Middle frontal gyrus (tissue), 1 donor: Measurements from ENCODE around the gene TADA1.
"Not testable (repeated sequence)": the region's sequence is repeated elsewhere in the genome, so short reads cannot be mapped to it uniquely, and the experiment has no call there.

Experiments
- DNase-seq: peaks from one replicate; pipeline ENCODE4 v3.0.0-alpha.2; 2015; ENCODE audit warnings: low spot score; ENCODE audit errors: extremely low spot score

Gene TADA1

DNA sequence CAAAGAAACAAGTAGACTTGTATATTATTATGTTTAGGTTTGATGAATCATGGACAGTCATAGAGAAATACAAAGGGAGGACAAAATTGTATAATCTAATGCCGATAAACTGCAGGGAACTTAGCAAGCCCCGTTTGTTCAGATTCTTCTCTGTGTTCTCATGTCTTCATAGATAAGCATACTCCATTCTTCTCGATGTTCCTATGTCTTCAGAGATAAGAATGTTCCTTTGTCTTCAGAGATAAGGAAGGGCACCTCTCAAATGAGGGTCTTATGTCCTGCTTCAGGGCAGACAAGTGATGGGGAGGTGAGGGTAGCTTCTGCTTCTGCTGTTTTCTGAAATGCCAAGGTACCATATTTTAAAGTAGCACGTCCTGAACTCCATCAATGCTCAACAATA, 19.7 kb upstream of the TADA1 start:
- DNase-seq, result no peak

GRCh38 chr1:166889776-166890175, 13.7 kb upstream of the TADA1 start:
- no peak for DNase-seq

DNA sequence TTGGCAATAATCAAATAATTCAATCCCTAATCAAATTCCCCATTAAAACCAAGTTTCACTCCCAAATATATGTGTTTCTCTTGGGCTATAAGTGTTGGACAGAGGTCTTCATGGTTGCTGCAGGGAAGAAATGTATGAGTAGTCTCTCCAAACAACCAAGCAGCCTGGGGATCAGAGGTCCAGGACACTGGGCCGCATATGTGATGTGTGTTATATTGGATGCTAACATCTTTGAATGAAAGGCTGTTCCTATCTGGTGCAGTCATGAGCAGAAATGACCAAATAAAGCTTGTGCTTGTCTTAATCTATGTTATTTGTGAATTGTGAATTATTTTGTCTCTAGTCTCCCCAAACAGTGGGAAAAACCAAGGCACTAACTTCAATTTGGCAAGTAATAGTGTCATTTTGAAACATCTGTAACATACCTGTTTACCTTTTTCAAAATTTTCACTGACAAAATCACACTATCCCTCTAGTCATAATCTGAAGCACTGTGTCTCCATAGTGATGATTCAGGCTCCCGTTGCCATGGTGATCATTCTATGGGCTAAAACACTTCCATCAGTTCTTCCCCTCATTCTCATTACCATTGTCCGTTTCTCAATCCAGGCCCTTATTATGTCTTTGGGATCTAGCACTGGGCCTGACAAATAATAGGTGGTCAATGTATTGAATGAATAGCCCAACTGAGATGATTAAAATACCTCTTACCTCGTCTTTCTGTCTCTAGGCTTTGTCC, 12.5 kb upstream of the TADA1 start:
- DNase-seq, result no peak

DNA sequence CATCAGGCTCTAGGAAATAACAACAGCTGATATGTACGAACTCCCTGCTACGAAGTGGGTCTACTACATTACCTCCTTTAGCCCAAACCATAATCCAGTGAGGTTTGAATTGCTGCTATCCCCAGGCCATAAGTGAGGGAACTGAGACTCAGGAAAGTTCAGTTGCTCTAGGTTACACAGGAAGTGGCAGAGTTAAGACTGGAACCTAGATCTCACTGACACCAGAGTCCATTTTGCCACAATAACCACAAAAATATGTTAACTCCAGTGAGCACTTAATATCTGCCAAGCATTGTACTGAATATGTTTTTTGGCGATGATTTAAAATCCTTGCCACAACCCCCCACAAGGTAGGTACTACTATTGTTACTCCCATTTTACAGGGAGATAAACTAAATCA, 8.9 kb upstream of the TADA1 start:
- DNase-seq, result no peak

DNA sequence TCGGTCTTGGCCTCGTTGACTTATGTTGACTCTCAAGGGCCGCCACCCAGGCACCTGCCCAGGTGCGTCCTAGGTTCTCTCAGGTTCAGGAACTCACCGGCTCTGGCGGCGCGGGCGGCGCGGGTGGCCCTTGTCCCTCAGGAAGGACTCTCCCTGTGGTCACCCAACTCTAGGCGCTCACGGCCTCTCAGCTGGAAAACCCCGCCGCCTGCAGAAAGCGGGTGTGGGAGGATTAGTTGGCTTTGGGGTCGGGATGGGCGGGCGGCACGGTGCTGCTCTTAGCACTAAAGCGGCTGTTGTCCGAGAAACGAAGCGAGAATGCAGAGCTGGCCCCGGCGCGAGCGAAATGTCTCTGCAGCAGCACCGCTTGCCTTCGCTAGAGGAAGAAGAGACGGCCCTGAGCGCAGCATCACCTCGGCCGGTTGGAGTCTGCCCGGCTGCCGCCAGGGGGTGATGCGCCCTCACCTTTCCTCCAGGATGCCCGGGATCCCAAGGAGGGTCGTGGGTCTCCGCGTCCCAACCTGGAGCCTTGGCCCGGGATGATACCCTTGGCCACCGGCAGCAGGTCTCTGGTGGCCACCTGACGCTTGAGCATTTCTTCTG, 8.1 kb upstream of the TADA1 start:
- DNase-seq, result peak; percentile 27

DNA sequence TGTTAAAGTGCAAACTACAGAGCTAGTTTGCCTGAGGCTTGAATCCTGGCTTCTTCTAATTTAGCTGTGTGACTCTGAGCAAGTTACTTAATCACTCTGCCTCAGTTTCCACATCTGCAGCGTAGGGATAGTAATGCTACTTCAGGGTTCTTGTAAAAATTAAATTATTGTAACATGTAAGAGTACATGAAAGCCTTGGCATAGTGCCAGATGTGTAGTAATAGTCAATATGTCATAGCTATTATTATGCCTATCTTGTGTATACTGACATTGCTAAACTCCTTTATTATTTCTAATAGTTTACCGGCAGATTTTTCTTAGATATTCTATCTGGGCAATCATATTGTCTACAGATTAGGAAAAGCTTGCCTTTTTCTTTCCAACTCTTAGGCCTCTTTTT, 6.8 kb upstream of the TADA1 start:
- no peak for DNase-seq

DNA sequence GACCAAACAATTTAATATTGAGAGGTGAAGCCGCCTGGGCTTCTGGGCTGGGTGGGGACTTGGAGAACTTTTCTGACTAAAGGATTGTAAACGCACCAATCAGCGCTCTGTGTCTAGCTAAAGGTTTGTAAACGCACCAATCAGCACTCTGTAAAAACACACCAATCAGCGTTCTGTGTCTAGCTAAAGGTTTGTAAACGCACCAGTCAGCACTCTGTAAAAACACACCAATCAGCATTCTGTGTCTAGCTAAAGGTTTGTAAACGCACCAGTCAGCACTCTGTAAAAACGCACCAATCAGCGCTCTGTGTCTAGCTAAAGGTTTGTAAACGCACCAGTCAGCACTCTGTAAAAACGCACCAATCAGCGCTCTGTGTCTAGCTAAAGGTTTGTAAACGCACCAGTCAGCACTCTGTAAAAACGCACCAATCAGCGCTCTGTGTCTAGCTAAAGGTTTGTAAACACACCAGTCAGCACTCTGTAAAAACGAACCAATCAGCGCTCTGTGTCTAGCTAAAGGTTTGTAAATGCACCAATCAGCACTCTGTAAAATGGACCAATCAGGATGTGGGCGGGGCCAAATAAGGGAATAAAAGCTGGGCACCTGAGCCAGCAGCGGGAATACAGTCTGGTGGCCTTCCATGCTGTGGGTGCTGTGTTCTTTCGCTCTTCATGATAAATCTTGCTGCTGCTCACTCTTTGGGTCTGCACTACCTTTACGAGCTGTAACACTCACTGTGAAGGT, 2.3 kb upstream of the TADA1 start:
- not testable (repeated sequence) for DNase-seq

DNA sequence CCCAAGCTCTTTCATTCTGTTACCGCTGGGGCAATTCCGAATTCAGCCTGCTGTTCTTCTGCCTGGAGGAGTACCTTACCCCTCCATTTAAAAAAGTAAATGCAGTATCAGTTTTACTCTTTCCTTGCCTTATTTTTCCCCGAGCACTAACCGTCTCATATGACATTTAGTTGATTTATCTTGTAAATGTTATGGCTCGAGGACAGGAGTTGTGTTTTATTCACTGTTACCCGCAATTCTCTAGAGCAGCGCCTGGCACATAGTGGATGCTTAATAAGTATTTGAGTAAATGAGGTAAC, 425 bp upstream of the TADA1 start:
- no peak for DNase-seq

GRCh38 chr1:166875302-166875733, 746 bp downstream of the TADA1 start:
- no peak for DNase-seq

- no peak for DNase-seq
Observed at GRCh38 chr1:166874464-166874863, 1.6 kb downstream of the TADA1 start.

- DNase-seq, result no peak
Observed at GRCh38 chr1:166870584-166870983, 5.5 kb downstream of the TADA1 start.

GRCh38 chr1:166869318-166870099, 6.6 kb downstream of the TADA1 start:
- DNase-seq, result no peak

GRCh38 chr1:166868639-166869038, 7.4 kb downstream of the TADA1 start:
- no peak for DNase-seq

GRCh38 chr1:166865926-166866325, 10.1 kb downstream of the TADA1 start:
- no peak for DNase-seq

GRCh38 chr1:166859597-166859996, 16.5 kb downstream of the TADA1 start:
- no peak for DNase-seq

- DNase-seq, result peak; percentile 59
Observed at GRCh38 chr1:166858726-166859419, 17.2 kb downstream of the TADA1 start.

GRCh38 chr1:166857995-166858394, 18.1 kb downstream of the TADA1 start:
- no peak for DNase-seq

GRCh38 chr1:166855558-166855957, 20.5 kb downstream of the TADA1 start:
- no peak for DNase-seq

DNA sequence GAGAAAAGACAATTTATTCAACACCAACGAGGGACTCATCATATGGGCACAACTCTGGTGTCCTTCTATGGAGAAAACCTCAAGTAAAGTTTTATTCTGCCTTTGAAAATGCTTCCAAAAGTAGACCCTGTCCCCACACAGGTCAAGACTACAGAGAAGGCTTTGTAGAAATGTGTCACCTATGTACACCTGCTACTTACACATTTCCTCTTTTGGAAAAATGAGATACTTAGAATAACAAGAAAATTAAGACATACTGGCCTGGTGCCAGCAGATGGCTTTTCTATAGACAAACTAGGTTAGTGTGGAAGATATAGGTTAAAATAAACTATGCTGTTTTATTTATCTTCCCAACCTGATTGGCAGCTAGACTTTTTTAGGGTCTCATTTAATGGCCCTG, 23.1 kb downstream of the TADA1 start:
- no peak for DNase-seq

DNA sequence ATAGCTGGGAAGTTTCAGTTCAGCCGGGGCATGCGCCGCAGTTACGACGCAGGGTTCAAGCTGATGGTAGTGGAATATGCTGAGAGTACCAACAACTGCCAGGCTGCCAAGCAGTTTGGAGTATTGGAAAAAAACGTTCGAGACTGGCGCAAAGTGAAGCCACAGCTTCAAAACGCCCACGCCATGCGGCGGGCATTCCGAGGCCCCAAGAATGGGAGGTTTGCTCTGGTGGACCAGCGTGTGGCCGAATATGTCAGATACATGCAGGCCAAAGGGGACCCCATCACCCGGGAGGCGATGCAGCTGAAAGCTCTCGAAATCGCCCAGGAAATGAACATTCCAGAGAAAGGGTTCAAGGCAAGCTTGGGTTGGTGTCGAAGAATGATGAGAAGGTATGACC, 26.9 kb downstream of the TADA1 start:
- no peak for DNase-seq

DNA sequence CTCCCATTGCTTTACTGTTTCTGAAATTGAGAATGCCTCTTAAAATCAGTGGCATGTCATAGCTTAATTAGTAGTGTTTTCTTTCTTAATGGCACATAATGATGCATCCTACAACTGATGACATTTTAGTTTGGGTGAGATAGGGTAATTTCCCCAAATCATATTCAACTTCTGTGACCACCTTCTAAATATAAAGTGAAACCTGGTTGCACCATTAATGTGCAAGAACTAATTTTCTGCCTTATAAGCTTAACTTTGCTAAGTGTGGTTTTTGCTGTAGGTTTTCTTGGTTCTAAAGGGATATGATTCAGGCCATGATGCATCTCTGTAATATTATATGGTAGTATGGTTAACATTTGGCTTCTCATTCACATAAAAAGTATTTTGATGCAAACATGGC, 27.9 kb downstream of the TADA1 start:
- no peak for DNase-seq
